HG03039 (cell line): ENCODE measurements around the gene SPHKAP.
"Not testable (repeated sequence)": the region's sequence is repeated elsewhere in the genome, so short reads cannot be mapped to it uniquely, and the experiment has no call there.

Experiments
- ATAC-seq: cut with Tn5 transposase; IDR thresholded peaks from one replicate; pipeline ENCODE4 v1.9.1; 2021; ENCODE audit warnings: mild to moderate bottlenecking, moderate library complexity; ENCODE audit not compliant: unreplicated experiment

Gene SPHKAP

DNA sequence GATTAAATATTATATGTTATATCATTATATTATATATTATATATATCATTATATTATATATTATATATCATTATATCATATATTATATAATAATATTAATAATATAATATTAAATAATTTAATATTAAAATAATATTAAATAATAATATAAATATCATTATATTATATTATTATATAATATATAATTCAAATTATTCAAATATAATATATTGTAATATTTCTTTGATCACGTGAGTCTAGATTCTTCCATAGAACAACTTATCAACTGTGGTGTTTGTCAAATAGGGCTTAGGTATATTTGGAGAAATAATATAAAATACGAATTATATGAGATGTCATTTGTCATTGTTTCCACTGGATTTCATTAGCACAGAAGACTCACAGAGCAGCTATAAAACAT is 77.3 kb downstream of the SPHKAP start:
- ATAC-seq: no peak

DNA sequence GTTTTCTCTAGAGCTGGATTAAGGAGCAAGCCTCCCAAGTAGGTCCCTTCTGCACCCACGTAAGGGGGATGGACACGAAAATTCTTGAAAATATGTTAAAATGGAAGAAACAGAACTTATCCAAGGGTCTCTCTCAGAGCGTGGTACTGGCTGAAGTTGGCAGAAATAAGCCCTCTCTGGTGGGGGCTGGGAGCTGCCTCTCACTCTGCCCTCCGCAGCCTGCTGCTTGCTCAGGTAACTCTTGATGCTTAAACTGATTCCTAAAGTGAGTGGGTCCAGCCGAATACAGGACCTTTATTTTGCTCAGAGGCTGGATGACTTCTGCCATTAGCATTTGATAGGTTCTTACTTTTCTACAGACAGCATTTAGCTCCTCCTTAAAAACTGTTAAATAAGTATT is 78.1 kb downstream of the SPHKAP start:
- no peak for ATAC-seq

DNA sequence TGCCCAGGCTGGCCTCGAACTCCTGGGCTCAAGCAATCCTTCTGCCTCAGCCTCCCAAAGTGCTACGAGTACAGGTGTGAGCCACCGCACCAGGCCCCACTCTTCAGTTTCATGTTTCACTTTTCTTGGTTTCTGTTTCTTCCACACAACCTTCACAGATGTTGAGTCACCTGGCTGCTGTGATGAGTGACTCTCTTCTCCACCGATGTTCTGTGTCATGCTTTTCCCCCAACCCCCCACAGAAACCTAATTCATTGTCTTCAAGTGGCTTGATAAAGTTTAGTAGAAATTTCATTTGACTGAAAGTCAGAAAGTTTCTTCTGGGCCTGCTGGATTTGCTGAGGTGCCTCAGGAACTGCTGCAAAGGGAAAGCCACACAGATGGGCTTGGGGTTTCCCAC is 78.5 kb downstream of the SPHKAP start:
- no peak for ATAC-seq

DNA sequence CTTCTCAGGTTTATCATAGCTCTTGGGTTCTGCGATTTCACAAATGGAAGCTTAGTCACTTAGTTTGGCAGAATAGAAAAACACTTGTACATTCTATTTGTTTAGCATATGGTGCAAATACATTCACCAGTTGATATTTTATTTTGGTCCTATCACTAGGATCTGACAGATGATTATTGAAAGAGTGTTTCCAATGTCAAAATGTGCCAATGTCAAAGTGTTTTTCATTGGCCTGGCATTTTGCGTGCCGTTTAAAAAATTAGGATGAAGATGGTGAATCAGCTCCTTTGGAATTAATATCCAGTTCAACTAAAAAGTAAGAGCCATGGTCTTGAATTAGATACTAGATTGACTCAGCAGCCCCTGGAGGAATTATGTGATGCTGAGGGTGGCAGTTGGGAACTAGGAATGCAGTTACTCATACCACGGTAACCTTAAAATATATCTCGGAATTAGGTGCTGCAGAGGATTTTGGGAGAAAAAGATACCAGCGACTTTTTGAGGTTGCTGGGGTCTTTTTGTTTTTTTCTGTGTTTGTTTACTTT is 87.0 kb downstream of the SPHKAP start:
- no peak for ATAC-seq

DNA sequence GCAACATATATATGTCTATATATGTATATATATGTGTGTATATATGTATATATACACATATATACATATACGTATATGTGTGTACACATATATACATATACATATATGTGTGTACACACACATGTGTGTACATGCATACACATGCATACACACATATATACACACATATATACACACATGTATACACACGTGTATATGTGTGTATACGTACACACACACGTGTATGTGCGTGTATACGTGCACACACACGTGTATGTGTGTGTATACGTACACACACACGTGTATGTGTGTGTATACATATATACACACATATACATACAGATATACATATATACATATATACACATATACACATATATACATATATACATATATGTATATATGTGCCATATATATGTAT is 89.4 kb downstream of the SPHKAP start:
- no peak for ATAC-seq

DNA sequence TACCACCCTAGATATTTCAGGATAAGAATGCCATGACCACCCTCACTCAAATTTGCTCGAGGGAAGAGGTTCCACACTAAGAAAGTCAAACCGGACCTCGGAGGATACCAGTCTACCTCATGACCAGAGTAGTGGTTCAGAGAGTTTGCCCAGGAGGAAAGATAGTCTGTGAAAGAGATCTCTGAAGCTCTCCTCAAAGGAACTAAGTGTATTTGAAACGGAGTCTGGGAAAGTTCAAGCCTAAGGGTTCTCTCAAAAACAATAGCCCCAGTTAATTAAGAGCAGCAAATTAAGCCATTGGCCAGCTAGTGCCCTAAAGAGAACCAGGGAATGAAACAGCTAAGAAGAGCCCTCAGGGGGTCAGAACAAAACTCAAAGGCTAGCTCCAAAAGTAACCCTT is 94.9 kb downstream of the SPHKAP start:
- ATAC-seq: no peak

DNA sequence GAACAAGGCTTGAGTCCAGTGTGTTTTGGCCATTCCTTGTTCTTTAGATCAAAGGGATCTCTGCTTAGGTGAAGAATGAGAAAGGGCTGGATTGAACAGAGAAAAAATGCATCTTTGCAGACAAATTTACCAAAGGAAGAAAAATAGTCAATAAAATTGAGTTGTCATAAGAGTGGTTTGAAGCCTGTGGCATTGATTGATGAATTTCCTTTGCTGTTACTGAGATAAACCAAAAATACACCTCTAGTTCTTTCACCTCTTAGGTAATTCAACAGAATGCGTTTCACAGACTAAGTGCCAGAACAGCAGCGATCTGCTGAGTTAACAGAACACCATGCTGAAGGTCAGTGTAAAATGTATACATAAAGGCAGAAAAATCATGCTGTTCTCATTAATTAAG is 96.8 kb downstream of the SPHKAP start:
- ATAC-seq: no peak

DNA sequence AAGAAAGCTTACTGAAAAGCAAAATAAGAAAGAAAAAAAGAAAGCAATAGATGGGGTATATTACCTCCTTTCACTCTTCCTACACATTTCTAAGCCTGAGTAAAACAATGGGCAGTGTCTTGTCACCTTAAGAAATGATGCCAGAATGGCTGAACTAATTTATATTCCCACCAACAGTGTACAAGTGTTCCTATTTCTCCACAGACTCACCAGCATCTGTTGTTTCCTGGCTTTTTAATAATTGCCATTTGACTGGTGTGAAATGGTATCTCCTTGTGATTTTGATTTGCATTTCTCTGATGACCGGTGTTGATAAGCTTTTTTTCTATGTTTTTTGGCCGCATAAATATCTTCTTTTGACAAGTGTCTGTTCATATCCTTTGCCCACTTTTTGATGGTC is 98.4 kb downstream of the SPHKAP start:
- ATAC-seq: no peak

DNA sequence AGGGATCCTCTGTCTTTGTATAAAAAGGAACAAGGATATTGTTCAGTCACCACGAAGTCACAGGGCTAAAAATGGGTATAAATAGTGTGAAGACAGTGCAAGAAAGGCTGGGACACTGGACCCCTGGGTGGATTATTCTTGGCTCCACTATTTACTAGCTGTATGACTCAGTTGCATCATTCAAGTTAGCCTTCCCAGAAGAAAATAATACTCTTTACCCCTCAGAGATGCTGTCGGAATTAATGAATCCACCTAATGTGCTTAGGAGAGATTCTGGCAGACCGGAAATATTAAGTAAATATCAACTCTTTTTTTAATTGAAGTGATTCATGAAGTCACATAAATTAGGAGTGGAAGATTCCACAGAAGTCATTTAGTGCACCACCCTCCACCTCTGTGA is 98.9 kb downstream of the SPHKAP start:
- no peak for ATAC-seq

DNA sequence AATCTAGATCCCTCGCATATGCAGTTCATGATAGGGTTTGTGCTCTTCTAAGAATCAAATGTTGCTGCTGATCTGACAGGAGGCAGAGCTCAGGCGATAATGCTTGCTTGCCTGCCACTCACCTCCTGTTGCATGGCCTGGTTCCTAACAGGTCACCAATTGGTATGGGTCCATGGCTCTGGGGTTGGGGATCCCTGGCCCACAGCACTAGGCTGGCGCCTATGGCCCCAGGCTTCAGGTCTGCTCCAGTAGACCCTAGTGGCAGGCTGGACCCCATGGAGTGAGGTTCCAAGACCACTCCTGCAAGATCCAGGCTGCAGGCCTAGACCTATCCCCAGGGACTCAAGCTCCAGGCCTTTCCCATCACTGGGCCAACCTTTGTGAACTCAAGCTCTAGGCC is 102.3 kb downstream of the SPHKAP start:
- ATAC-seq: no peak

DNA sequence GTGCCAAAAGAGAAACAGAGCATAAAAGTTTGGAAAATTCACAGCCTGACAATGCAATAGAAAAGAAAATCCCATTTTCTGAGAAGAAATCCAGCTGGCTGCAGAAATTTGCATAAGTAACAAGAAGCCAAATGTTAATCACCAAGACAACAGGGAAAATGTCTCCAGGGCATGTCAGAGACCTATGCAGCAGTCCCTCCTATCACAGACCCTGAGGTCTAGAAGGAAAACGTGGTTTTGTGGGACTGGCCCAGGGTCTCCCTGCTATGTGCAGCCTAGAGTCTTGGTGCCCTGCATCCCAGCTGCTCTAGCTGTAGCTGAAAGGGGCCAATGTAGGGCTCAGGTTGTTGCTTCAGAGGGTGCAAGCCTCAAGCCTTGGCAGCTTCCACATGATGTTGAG is 104.8 kb downstream of the SPHKAP start:
- not testable (repeated sequence) for ATAC-seq

DNA sequence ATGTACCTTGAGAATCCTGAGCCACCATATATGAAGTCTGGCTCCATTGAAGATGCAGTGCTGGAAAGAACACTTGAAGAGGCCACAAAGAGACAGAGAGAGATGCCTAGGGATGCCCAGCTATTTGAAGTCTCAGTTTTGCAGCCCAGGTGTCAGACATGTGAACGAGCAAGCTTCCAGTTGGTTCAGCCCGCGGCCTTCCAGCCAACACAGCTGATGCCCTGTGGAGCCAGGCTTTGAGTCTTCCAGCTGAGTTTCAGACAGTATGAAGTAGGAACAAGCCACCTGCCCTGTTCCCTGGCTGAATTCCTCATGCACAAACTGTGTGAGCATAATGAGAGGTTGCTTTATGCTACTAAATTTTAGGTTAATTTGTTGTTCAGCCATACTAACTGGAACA is 108.8 kb downstream of the SPHKAP start:
- ATAC-seq: no peak

DNA sequence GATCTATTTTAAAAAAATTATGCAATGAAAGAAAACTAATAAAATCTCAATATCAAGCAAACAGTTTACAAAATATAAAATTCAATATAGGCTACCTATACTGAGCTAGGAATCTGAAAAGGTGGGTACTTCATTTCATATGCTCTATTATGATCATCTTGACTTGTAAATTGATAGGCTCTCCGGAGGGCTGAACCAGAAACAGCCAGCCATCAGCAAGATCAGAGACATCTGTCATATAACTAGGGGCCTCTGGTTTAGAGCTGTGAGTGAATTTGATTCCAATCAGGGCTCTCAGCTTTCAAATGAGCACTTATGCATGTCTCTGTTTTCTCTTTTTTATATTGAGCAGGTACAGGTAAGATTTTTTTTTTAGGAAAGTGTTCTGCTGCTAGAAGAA is 114.2 kb downstream of the SPHKAP start:
- no peak for ATAC-seq

DNA sequence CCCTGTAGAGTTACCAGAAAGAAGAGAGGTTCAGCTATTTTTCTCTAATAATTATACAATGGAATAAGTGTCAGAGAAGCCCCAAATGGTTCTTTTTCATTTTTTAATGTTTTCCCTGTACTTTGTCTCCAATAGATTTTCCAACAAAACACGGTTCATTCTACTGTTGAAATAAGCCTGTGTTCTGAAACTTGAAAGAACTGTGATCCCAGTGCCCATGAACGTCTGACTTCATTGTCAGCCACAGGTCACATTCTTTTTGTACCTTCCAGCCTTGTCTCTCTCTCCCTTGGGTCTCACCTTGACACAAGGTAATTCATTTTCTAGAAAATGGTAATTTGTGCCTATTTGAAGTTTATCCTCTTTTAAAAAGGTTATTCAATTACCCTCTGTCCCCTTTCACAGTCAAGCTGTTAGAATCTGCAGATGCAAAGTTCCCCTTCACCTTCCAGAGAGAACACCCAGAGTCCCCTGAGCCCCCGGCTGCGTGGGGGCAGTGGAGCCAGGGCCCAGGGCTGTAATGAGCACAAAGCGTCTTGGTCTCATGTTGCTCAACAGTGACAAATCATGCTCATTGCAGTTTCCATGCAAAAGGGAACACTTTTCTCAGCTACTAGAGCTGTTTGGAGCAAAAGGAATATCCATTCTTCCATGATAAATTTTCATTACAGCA is 115.2 kb downstream of the SPHKAP start:
- no peak for ATAC-seq

DNA sequence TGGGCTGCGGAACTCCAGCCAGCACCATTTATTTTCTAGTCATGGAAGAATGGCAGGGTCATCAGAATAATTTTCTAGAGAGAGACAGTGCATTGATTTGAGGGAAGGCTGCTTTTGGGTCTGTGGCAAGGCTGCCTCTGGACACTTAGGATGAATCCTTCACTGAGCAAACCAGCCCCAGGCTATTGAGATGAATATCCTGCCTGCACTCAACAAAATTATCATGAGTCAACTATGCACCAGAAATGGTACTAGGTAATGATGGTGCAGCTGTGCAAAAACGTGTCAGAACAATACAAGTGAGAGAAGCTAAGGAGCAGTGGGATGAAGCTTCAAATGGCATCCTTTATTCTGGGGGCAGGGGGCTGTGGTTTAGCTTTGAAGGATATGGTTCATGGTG is 115.8 kb downstream of the SPHKAP start:
- ATAC-seq: no peak

DNA sequence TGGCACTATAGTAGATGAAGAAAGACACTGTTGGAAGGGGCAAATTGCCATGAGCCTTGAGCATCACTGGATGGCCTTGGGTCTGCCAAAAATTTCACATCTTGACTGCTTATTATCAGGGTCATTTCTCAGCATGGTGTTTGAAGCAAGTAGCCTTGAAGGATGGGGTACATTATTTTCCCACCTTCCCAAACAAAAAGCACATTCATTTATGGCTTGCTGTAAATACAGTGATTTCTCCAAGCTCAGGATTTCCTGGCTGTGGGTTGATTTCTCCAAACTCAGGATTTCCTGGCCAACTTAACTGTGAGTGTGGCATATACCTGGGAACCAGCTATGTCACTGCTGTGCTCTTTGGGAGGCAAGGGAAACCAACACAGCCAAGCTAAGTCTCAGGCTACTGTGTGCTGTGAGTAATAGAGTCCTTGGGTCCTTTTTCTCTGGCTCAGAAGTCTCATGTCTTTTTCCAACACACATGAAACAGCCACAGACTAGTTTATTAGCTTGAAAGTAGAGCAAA is 116.6 kb downstream of the SPHKAP start:
- ATAC-seq: no peak

DNA sequence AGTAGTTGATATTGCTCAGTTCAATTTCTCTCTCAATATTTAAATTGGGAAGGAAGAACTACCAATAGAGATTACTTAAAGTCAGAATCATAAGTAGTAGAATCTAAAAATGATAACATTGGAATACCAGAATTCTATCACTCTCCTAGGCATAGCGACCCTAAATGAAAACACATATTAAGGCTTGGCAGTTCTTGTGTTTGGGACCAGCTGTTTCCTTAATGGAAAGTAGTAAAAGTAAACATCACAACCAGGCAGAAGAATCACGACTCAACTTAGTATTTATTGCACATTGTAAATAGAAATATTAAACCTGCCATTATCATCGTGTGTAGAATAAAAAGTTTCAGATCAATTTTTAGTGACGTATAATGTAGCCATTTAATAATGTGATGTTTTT is 117.5 kb downstream of the SPHKAP start:
- no peak for ATAC-seq

DNA sequence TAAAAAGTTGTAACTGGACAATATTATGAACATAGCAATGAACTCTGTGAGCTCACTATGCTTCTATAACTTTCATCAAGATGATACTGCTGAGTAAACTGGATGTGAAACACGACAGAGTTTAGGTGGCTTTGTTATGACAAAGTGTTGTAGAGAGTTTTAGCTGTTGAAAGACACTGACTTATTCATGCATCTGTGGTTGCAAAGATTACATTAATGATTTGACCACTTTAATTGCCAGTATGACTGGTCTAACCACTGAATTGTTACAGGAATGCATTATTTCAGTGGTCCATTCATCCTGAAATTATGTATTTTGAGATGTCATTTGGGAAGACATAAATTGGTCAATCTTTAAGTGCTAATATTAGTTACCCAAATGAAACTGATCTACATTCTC is 117.9 kb downstream of the SPHKAP start:
- ATAC-seq: no peak

DNA sequence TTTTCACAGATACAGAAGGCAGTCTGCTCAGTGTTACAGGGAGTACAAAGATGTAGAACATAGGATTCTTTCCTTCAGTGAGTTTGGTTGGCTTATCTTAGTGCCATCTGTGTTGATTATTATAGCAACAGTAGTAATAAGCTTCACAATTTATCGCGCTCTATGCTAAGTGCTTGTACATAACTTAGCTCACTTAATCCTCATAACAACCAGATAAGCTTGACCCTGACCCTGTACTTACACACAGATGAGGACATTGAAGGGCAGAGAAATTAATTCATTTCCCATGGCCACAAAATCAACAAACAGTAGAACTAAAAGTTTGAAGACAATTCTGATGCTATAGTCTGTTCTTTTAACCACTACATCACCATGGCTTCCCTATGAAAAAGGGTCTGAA is 121.8 kb downstream of the SPHKAP start:
- no peak for ATAC-seq

DNA sequence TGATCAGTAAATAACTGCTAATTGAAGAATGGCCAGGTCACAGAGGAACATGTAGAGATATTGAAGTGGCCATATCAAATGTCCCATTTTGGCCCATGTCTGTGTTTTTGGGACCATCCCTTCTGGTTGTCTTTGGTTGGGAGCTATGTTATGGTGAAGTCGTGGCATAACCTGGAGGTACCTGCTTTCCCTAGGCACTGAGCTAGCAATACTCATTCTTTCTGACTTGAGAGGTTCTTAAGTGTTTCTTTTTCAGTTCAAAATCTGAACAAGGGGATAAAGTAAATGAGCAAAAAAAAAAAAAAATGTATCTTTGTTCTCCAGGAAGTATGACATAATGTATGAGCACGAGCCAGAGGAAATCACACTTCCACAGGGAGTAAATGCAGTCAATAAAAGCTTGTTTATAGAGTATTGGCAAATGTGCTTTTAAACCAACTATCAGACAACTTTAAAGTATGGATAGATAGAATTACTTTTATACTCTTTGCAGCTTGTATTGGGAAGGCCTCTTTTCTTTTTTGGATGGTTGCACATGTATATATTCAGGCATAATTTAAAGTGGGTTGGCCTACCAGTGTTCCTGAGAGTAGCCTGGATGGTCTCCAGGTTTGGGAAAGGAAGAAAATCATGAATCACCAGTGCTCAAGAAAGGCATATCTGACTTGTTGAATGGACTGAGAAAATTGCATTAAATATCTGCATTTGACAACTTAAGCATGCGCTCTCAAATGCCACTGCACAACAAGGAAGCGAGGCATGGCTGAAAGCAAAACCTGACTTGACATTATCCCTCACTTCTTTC is 125.0 kb downstream of the SPHKAP start:
- no peak for ATAC-seq

DNA sequence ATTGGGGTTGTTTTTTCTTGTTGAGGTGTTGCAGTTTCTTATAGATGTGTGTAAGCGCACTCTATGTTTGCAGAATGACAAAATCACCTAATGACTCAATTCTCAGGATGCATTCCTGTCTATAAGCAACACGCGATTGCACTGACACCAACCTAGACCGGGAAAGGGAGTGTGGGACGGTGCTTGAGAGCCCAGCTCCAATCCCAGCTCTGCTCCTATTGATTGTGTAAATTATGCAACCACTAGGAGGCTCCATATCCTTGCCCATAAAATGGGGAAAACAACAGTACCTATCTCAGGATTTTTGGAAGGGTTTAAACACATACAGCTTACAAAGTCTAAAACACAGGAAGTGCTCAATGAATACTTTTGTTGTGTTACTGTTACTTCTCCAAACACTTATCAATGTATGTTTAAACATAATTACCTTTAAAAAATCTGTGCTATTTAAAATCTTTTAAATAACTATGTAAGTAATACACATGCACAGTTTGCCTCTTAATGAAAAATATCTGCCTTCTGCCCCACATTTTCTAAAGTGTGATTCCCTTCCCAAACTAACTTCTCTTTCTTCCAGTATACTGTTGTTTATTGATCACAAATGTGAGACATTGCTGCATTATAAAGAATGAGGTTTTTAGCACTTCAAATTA is 132.5 kb downstream of the SPHKAP start:
- ATAC-seq: peak; percentile 61

DNA sequence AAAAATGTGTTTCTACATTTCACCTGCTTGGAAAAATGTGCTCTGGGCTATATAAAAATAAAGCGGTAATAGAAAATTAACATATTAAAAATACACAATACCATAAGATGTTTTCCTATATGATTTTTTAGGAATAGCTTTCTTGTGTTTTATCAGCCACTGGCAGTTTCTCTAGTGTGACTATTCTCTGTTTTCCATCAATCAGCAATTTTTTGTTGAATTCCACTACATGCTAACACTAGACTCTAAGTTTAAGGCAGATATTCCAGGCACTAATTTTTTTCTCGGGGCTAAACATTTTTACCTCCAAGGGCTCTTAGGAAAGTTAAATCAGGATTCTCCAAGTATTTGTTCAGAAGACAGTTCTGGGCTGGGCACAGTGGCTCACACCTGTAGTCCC is 140.5 kb downstream of the SPHKAP start:
- ATAC-seq: no peak
